SK-N-DZ (cell line): Measurements from ENCODE around the gene HSD17B13. TPM values are rescaled to one million over a fixed set of nuclear protein-coding genes. Genes with fewer than 3 reads are reported as not detected.
"Not testable (repeated sequence)": the region's sequence is repeated elsewhere in the genome, so short reads cannot be mapped to it uniquely, and the experiment has no call there.

Experiments
- DNase-seq: peaks from one replicate; pipeline ENCODE4 v3.0.0-alpha.2; 2015; ENCODE audit warnings: low spot score
- polyA plus RNA-seq, 2 experiments: library from polyadenylated mRNA; depleted of rRNA; stranded (reverse); fragments of >200 nt; gene quantifications; 2 replicates each; pipeline ENCODE4 v1.2.3, GENCODE V29; 2014

HSD17B13 gene
- polyA plus RNA-seq (2014; cell fraction: cytosol; rRNA removed) = 0.03 TPM in 1 of 2 replicates, not detected in the other
- polyA plus RNA-seq (2014; cell fraction: nucleus; rRNA removed) = 0.24 and 0.70 TPM in 2 replicates

GRCh38 chr4:87322754-87323153, at the start of gene HSD17B13:
Gene HSD17B13, minus strand, starts transcription at chr4:87322882. Its CDS starts 41 bp downstream, at chr4:87322841.
- DNase-seq = no peak

GRCh38 chr4:87370068-87370467, 47.4 kb upstream of the HSD17B13 start:
- no peak for DNase-seq

GRCh38 chr4:87366521-87367162, 44.0 kb upstream of the HSD17B13 start:
- no peak for DNase-seq

GRCh38 chr4:87365348-87365747, 42.7 kb upstream of the HSD17B13 start:
- no peak for DNase-seq

GRCh38 chr4:87363552-87363951, 40.9 kb upstream of the HSD17B13 start:
- no peak for DNase-seq

GRCh38 chr4:87360338-87360935, 37.8 kb upstream of the HSD17B13 start:
- no peak for DNase-seq

- no peak for DNase-seq
These were observed 36.6 kb upstream of the HSD17B13 start for GRCh38 chr4:87359258-87359657.

- no peak for DNase-seq
These were observed 34.3 kb upstream of the HSD17B13 start for GRCh38 chr4:87356832-87357526.

GRCh38 chr4:87354168-87355102, 31.8 kb upstream of the HSD17B13 start:
- no peak for DNase-seq

GRCh38 chr4:87353592-87353991, 30.9 kb upstream of the HSD17B13 start:
- no peak for DNase-seq

GRCh38 chr4:87345139-87345538, 22.5 kb upstream of the HSD17B13 start:
- no peak for DNase-seq

GRCh38 chr4:87342872-87343271, 20.2 kb upstream of the HSD17B13 start:
- no peak for DNase-seq

- not testable (repeated sequence) for DNase-seq
These were observed 19.4 kb upstream of the HSD17B13 start for GRCh38 chr4:87341954-87342635.

GRCh38 chr4:87339440-87339839, 16.8 kb upstream of the HSD17B13 start:
- no peak for DNase-seq

GRCh38 chr4:87337361-87337760, 14.7 kb upstream of the HSD17B13 start:
- DNase-seq = no peak

- DNase-seq = no peak
These were observed 10.6 kb upstream of the HSD17B13 start for GRCh38 chr4:87333267-87333666.

- DNase-seq = no peak
These were observed 8.1 kb upstream of the HSD17B13 start for GRCh38 chr4:87330761-87331160.

- DNase-seq = no peak
These were observed 4.5 kb upstream of the HSD17B13 start for GRCh38 chr4:87327136-87327535.

- DNase-seq = no peak
These were observed 3.8 kb upstream of the HSD17B13 start for GRCh38 chr4:87326460-87326859.

- DNase-seq = no peak
These were observed 794 bp downstream of the HSD17B13 start for GRCh38 chr4:87321888-87322287.

GRCh38 chr4:87317527-87317926, 5.2 kb downstream of the HSD17B13 start:
- DNase-seq = no peak
